C4-2B (cell line): Measurements from ENCODE around the gene IFNGR1.

Source experiments
- H3K27ac ChIP-seq: fragments of 450-650 bp; 2 replicates; pipeline ENCODE4 v1.5.1; 2017
- CTCF ChIP-seq: fragments of 450-650 bp; conservative IDR thresholded peaks from 2 replicates; pipeline ENCODE4 v1.5.1; 2017; ENCODE audit warnings: mild to moderate bottlenecking
- ZFX ChIP-seq: fragments of 450-650 bp; IDR thresholded peaks from 2 replicates; pipeline ENCODE4 v1.6.1; 2017

IFNGR1 gene

GRCh38 chr6:137193256-137194070 lies 25.7 kb downstream of the IFNGR1 start:
- H3K27ac ChIP-seq, result no peak overlapping the region
- no peak for TF ChIP-seq ZFX
- TF ChIP-seq CTCF, result no peak

GRCh38 chr6:137192821-137193220 lies 26.4 kb downstream of the IFNGR1 start:
- H3K27ac ChIP-seq, result no peak overlapping the region
- TF ChIP-seq CTCF (no peak; the same call in 1 of the 2 replicates), ZFX (no peak)

GRCh38 chr6:137191670-137192069 lies 27.5 kb downstream of the IFNGR1 start:
- TF ChIP-seq CTCF (no peak), ZFX (no peak)
- no peak overlapping the region for H3K27ac ChIP-seq

GRCh38 chr6:137191236-137191635 lies 27.9 kb downstream of the IFNGR1 start:
- H3K27ac ChIP-seq, result no peak overlapping the region
- TF ChIP-seq ZFX (no peak), CTCF (no peak)

- no peak overlapping the region for H3K27ac ChIP-seq
- TF ChIP-seq ZFX (no peak), CTCF (no peak)
Observed at GRCh38 chr6:137190583-137191094, 28.5 kb downstream of the IFNGR1 start.

GRCh38 chr6:137188855-137189254 lies 30.3 kb downstream of the IFNGR1 start:
- no peak for TF ChIP-seq CTCF
- TF ChIP-seq ZFX, result no peak
- H3K27ac ChIP-seq, result no peak overlapping the region

GRCh38 chr6:137185290-137185689 lies 33.9 kb downstream of the IFNGR1 start:
- no peak for TF ChIP-seq ZFX
- TF ChIP-seq CTCF, result no peak
- no peak overlapping the region for H3K27ac ChIP-seq
